Measurements from ENCODE around the gene NAT16. TPM values are rescaled to one million over a fixed set of nuclear protein-coding genes. Genes with fewer than 3 reads are reported as not detected.
A peak's percentile ranks its signal among the peaks of the same experiment; 100 is the strongest.

NAT16 gene
- total and polyA plus RNA-seq, 2 of the 13 experiments (the other 11 are each of a cell fraction or from before 2014, with no cell fraction given): 0.04 TPM; not detected in 1

DNA sequence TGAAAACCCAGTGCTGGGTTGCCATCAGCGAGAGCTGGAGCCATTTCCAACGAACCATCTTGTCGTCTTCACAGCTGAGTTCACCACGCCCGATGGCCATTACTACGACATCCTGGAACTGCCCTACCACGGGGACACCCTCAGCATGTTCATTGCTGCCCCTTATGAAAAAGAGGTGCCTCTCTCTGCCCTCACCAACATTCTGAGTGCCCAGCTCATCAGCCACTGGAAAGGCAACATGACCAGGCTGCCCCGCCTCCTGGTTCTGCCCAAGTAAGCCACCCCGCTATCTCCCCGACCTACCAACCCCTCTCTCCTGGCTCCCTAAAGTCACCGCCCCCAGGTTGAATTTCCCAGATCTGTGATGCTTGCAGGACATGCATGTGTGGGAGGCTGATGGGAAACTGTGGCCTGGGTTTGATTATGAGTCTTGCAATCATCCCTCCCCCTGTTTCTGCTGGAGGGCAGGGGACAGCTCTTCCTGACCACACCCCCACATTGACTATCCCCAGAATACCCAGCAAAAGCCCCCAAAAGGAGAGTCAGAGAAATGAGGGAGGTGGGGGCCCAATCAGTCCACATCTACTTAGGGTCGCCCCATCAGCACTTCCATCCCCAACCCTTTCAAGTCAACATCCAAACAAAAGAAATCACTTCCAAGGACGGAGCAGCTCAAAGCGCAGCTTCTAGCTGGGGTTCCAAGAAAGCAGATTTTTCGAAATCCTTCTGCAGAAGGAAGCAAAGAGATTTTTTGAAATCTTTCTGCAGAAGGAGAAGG is 46.3 kb downstream of the NAT16 start:
- CTCF ChIA-PET (ENCODE audit: low intra/inter-chr PET ratio, low total read pairs): no interaction called here
- no peak for FAIRE-seq
- H3K9ac ChIP-seq (ENCODE audit: insufficient read depth, low read depth, low read length): no peak overlapping the region
- TF ChIP-seq, protein P1, sequence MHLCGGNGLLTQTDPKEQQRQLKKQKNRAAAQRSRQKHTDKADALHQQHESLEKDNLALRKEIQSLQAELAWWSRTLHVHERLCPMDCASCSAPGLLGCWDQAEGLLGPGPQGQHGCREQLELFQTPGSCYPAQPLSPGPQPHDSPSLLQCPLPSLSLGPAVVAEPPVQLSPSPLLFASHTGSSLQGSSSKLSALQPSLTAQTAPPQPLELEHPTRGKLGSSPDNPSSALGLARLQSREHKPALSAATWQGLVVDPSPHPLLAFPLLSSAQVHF (CRISPR knock-in tag; IDR thresholded peaks at IDR 0.05): 0 out of 2 replicates have a peak, but pooled peaks have one; percentile 49
- TF ChIP-seq KLF11 (CRISPR knock-in tag; IDR thresholded peaks at IDR 0.05): no peak
- TF ChIP-seq, protein P2, sequence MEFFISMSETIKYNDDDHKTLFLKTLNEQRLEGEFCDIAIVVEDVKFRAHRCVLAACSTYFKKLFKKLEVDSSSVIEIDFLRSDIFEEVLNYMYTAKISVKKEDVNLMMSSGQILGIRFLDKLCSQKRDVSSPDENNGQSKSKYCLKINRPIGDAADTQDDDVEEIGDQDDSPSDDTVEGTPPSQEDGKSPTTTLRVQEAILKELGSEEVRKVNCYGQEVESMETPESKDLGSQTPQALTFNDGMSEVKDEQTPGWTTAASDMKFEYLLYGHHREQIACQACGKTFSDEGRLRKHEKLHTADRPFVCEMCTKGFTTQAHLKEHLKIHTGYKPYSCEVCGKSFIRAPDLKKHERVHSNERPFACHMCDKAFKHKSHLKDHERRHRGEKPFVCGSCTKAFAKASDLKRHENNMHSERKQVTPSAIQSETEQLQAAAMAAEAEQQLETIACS (CRISPR knock-in tag; IDR thresholded peaks at IDR 0.05): no peak
- TF ChIP-seq GTF2F1 (IDR thresholded peaks at IDR 0.05; ENCODE audit: low read length): no peak
- no peak for TF ChIP-seq HNRNPLL (IDR thresholded peaks at IDR 0.05; ENCODE audit: low read depth, low read length, poor library complexity, severe bottlenecking)
- TF ChIP-seq, protein P3, sequence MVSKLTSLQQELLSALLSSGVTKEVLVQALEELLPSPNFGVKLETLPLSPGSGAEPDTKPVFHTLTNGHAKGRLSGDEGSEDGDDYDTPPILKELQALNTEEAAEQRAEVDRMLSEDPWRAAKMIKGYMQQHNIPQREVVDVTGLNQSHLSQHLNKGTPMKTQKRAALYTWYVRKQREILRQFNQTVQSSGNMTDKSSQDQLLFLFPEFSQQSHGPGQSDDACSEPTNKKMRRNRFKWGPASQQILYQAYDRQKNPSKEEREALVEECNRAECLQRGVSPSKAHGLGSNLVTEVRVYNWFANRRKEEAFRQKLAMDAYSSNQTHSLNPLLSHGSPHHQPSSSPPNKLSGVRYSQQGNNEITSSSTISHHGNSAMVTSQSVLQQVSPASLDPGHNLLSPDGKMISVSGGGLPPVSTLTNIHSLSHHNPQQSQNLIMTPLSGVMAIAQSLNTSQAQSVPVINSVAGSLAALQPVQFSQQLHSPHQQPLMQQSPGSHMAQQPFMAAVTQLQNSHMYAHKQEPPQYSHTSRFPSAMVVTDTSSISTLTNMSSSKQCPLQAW (CRISPR knock-in tag; IDR thresholded peaks at IDR 0.05): peak; percentile 21; the same call in 1 of the 2 replicates
- no peak for TF ChIP-seq SETDB1 (CRISPR knock-in tag; IDR thresholded peaks at IDR 0.05; ENCODE audit: borderline replicate concordance)
- TF ChIP-seq ZFY (CRISPR knock-in tag; IDR thresholded peaks at IDR 0.05): no peak
- TF ChIP-seq, protein P4, sequence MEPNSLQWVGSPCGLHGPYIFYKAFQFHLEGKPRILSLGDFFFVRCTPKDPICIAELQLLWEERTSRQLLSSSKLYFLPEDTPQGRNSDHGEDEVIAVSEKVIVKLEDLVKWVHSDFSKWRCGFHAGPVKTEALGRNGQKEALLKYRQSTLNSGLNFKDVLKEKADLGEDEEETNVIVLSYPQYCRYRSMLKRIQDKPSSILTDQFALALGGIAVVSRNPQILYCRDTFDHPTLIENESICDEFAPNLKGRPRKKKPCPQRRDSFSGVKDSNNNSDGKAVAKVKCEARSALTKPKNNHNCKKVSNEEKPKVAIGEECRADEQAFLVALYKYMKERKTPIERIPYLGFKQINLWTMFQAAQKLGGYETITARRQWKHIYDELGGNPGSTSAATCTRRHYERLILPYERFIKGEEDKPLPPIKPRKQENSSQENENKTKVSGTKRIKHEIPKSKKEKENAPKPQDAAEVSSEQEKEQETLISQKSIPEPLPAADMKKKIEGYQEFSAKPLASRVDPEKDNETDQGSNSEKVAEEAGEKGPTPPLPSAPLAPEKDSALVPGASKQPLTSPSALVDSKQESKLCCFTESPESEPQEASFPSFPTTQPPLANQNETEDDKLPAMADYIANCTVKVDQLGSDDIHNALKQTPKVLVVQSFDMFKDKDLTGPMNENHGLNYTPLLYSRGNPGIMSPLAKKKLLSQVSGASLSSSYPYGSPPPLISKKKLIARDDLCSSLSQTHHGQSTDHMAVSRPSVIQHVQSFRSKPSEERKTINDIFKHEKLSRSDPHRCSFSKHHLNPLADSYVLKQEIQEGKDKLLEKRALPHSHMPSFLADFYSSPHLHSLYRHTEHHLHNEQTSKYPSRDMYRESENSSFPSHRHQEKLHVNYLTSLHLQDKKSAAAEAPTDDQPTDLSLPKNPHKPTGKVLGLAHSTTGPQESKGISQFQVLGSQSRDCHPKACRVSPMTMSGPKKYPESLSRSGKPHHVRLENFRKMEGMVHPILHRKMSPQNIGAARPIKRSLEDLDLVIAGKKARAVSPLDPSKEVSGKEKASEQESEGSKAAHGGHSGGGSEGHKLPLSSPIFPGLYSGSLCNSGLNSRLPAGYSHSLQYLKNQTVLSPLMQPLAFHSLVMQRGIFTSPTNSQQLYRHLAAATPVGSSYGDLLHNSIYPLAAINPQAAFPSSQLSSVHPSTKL (CRISPR knock-in tag; IDR thresholded peaks at IDR 0.05): no peak
- TF ChIP-seq HDAC1 (CRISPR knock-in tag; IDR thresholded peaks at IDR 0.05): no peak
- TF ChIP-seq NFIC (IDR thresholded peaks at IDR 0.05; ENCODE audit: low read length): no peak
- TF ChIP-seq ZFP90 (CRISPR knock-in tag; IDR thresholded peaks at IDR 0.05; ENCODE audit: borderline replicate concordance): no peak
- no peak for TF ChIP-seq FLYWCH1 (CRISPR knock-in tag; IDR thresholded peaks at IDR 0.05)
- TF ChIP-seq, protein P5, sequence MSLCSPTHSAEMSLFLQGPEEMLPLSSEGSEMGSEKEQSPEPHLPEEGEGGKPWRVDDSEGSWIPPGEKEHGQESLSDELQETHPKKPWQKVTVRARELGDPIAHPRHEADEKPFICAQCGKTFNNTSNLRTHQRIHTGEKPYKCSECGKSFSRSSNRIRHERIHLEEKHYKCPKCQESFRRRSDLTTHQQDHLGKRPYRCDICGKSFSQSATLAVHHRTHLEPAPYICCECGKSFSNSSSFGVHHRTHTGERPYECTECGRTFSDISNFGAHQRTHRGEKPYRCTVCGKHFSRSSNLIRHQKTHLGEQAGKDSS (CRISPR knock-in tag; IDR thresholded peaks at IDR 0.05; ENCODE audit: borderline replicate concordance, low read depth): 0 out of 2 replicates have a peak, but pooled peaks have one; percentile 31
- TF ChIP-seq ZNF761 (CRISPR knock-in tag; conservative IDR thresholded peaks at IDR 0.05): no peak

More for the DNA sequence above, 46.3 kb downstream of the NAT16 start:
- no peaks in the 10 kb centered on the region for H3K27me3 ChIP-seq (ENCODE audit: control insufficient read depth in 1 of 2, insufficient read depth in 2 of 2, low read length in 2 of 2)
- H3K9me3 ChIP-seq (ENCODE audit: low read length): no peaks in the 10 kb centered on the region
- no peak for ATAC-seq
- 98% methylated on average over 13 of the region's 15 CpGs for whole genome bisulfite sequencing (ENCODE audit: low lambda C conversion rate)
- no peak for DNase-seq (ENCODE audit: low spot score)
- H3K27ac ChIP-seq (ENCODE audit: extremely low read length, insufficient read depth, low read length): no peak overlapping the region
- H2AFZ ChIP-seq (ENCODE audit: low read length): no peak overlapping the region
- intact Hi-C loops (cut with micrococcal nuclease; ENCODE audit: unreplicated experiment) (no loop called here), in situ Hi-C loops (cut with HindIII; ENCODE audit: extremely low pct_ligation_motif_present, low pct_unique_long_range_greater_than_20kb) (no loop called here)
- POLR2A ChIA-PET: interaction anchor here (1.3 kb wide), 1 partner anchor 12 kb away, joined by 3 read pairs; no protein-coding TSS in a partner anchor
- BruUV-seq (replicated peaks): no TSS peak
- no peaks in the 10 kb centered on the region for H3K79me2 ChIP-seq (ENCODE audit: insufficient read depth, low read length)
- H3K4me3 ChIP-seq (replicated peaks in 1 of 3; ENCODE audit: insufficient read depth in 1 of 3, low read depth in 2 of 3, low read length in 3 of 3): no peak overlapping the region
- H4K20me1 ChIP-seq (ENCODE audit: insufficient read depth, low read length): peaks cover 64% of the 10 kb centered on the region; the same call in 1 of the 2 replicates
- peaks cover 50% of the 10 kb centered on the region for H3K4me1 ChIP-seq (ENCODE audit: insufficient read depth, low read length)
- peaks cover 20 to 65% of the 10 kb centered on the region in 2 experiments for H3K36me3 ChIP-seq (replicated peaks in 1 of 2; ENCODE audit: control insufficient read depth in 1 of 2, insufficient read depth in 2 of 2, low read length in 2 of 2)
- no peak overlapping the region for H3K4me2 ChIP-seq (ENCODE audit: low read depth, low read length)
